IMR-90 (cell line): Measurements from ENCODE around the gene MARF1. TPM values are rescaled to one million over a fixed set of nuclear protein-coding genes. Genes with fewer than 3 reads are reported as not detected.

Experiments used
- ATAC-seq: fragments of 200-7000 bp; cut with Tn5 transposase; 2 replicates; pipeline ENCODE4 v1.9.1; 2020; ENCODE audit warnings: low read depth, mild to moderate bottlenecking, moderate library complexity
- BruUV-seq: library from RNA; stranded (reverse); fragments of 400-500 nt; replicated peaks from 2 replicates; lab custom pipeline; 2021; lab: Mats Ljungman, UMichigan
- CTCF ChIA-PET: fragments of 300-600 bp; formaldehyde crosslinking; extraction: SDS; loops from one replicate; lab custom pipeline; 2021; ENCODE audit warnings: antibody characterized with exemption; lab: Yijun Ruan, JAX
- POLR2A ChIA-PET: fragments of 300-600 bp; sonication (Branson Sonifier 250); formaldehyde crosslinking; loops from one replicate; lab custom pipeline; 2022; ENCODE audit warnings: antibody characterized with exemption; ENCODE audit not compliant: unreplicated experiment; lab: Charles Lee
- DNase-seq: peaks from one replicate; pipeline ENCODE4 v3.0.0; 2013
- H2AFZ ChIP-seq: replicated peaks from 2 replicates; pipeline ENCODE3; 2013; ENCODE audit warnings: low read length, mild to moderate bottlenecking; ENCODE audit not compliant: poor library complexity
- H2AK5ac ChIP-seq: 2 replicates; pipeline ENCODE4 v1.6.1; 2013; ENCODE audit warnings: low read depth, low read length, inconsistent platforms
- H2AK9ac ChIP-seq: replicated peaks from 2 replicates; pipeline ENCODE3; 2013; ENCODE audit warnings: mild to moderate bottlenecking, low read depth, low read length, moderate library complexity; ENCODE audit not compliant: poor library complexity
- H2BK120ac ChIP-seq: 2 replicates; pipeline ENCODE4 v1.6.1; 2013; ENCODE audit warnings: low read depth, low read length, inconsistent platforms
- H2BK15ac ChIP-seq: 3 replicates; pipeline ENCODE4 v1.6.1; 2013; ENCODE audit warnings: low read depth, low read length, inconsistent platforms
- H2BK20ac ChIP-seq: 2 replicates; pipeline ENCODE4 v1.6.1; 2013; ENCODE audit warnings: low read depth, mild to moderate bottlenecking, inconsistent platforms, low read length, moderate library complexity
- H2BK5ac ChIP-seq: 2 replicates; pipeline ENCODE4 v1.6.1; 2013; ENCODE audit warnings: mild to moderate bottlenecking, low read depth, low read length, inconsistent platforms; ENCODE audit not compliant: poor library complexity, severe bottlenecking
- H3K14ac ChIP-seq: replicated peaks from 2 replicates; pipeline ENCODE4 v1.6.1; 2013; ENCODE audit warnings: low read depth, low read length, inconsistent platforms
- H3K18ac ChIP-seq: 2 replicates; pipeline ENCODE4 v1.6.1; 2013; ENCODE audit warnings: low read depth, low read length, control low read depth
- H3K23ac ChIP-seq: 2 replicates; pipeline ENCODE4 v1.6.1; 2013; ENCODE audit warnings: low read depth, low read length, inconsistent platforms
- H3K27ac ChIP-seq: 2 replicates; pipeline ENCODE4 v1.5.1; 2013; ENCODE audit warnings: mild to moderate bottlenecking, control low read depth, low read length; ENCODE audit not compliant: insufficient read depth
- H3K27me3 ChIP-seq: 2 replicates; pipeline ENCODE4 v1.6.1; 2013; ENCODE audit warnings: low read length; ENCODE audit not compliant: control insufficient read depth, insufficient read depth
- H3K36me3 ChIP-seq: 2 replicates; pipeline ENCODE4 v1.6.1; 2013; ENCODE audit warnings: low read length, mixed read lengths; ENCODE audit not compliant: control insufficient read depth, insufficient read depth
- H3K4ac ChIP-seq: 2 replicates; pipeline ENCODE4 v1.6.1; 2013; ENCODE audit warnings: low read depth, low read length, inconsistent platforms
- H3K4me1 ChIP-seq: 2 replicates; pipeline ENCODE4 v1.6.1; 2013; ENCODE audit warnings: low read length, mixed read lengths; ENCODE audit not compliant: control insufficient read depth, insufficient read depth
- H3K4me2 ChIP-seq: 2 replicates; pipeline ENCODE4 v1.6.1; 2013; ENCODE audit warnings: low read depth, mild to moderate bottlenecking, control low read depth, low read length, moderate library complexity
- H3K4me3 ChIP-seq: 2 replicates; pipeline ENCODE4 v1.5.1; 2013; ENCODE audit warnings: low read depth, mild to moderate bottlenecking, control low read depth, low read length, moderate library complexity; ENCODE audit not compliant: insufficient read depth
- H3K56ac ChIP-seq: 2 replicates; pipeline ENCODE4 v1.6.1; 2013; ENCODE audit warnings: low read length, inconsistent platforms; ENCODE audit not compliant: insufficient read depth; ENCODE audit errors: extremely low read depth
- H3K79me1 ChIP-seq, 2 experiments: 2 replicates each; pipeline ENCODE4 v1.6.1; 2013; ENCODE audit warnings: low read length in 2 of 2, inconsistent platforms in 1 of 2, low read depth in 1 of 2
- H3K9ac ChIP-seq: 2 replicates; pipeline ENCODE4 v1.6.1; 2013; ENCODE audit warnings: low read depth, low read length, control low read depth
- H3K9me1 ChIP-seq: 2 replicates; pipeline ENCODE4 v1.6.1; 2013; ENCODE audit warnings: low read length, inconsistent platforms; ENCODE audit not compliant: insufficient read depth
- H3K9me3 ChIP-seq: 2 replicates; pipeline ENCODE4 v1.6.1; 2013; ENCODE audit warnings: low read length; ENCODE audit not compliant: control insufficient read depth, insufficient read depth
- H4K20me1 ChIP-seq: 2 replicates; pipeline ENCODE4 v1.6.1; 2013; ENCODE audit warnings: low read length, inconsistent platforms; ENCODE audit not compliant: insufficient read depth
- H4K5ac ChIP-seq: 2 replicates; pipeline ENCODE4 v1.6.1; 2013; ENCODE audit warnings: mild to moderate bottlenecking, low read depth, low read length, control low read depth
- H4K8ac ChIP-seq, 2 experiments: 2 replicates each; pipeline ENCODE4 v1.6.1; 2013; ENCODE audit warnings: low read depth in 2 of 2, low read length in 2 of 2, control low read depth in 1 of 2, inconsistent platforms in 1 of 2
- H4K91ac ChIP-seq: 2 replicates; pipeline ENCODE4 v1.6.1; 2013; ENCODE audit warnings: low read depth, low read length, inconsistent platforms; ENCODE audit not compliant: insufficient read depth
- BHLHE40 ChIP-seq: fragments of 150-350 bp; IDR thresholded peaks from 2 replicates; pipeline ENCODE4 v1.6.1; 2016; ENCODE audit warnings: mild to moderate bottlenecking, low read depth, low read length
- CEBPB ChIP-seq: IDR thresholded peaks from 2 replicates; pipeline ENCODE4 v1.6.1; 2012; ENCODE audit warnings: low read depth, low read length, improper control_type of control experiment
- ELK1 ChIP-seq: fragments of 150-350 bp; IDR thresholded peaks from 2 replicates; pipeline ENCODE4 v1.6.1; 2016; ENCODE audit warnings: low read depth, mild to moderate bottlenecking, low read length, moderate library complexity, borderline replicate concordance
- FOS ChIP-seq: fragments of 150-350 bp; IDR thresholded peaks from 2 replicates; pipeline ENCODE4 v1.6.1; 2016; ENCODE audit warnings: low read depth, low read length
- MAFK ChIP-seq: IDR thresholded peaks from 2 replicates; pipeline ENCODE4 v1.6.1; 2012; ENCODE audit warnings: low read depth, low read length, improper control_type of control experiment
- MAZ ChIP-seq: IDR thresholded peaks from 2 replicates; pipeline ENCODE4 v1.6.1; 2012; ENCODE audit warnings: low read depth, mild to moderate bottlenecking, low read length, improper control_type of control experiment, moderate library complexity, borderline replicate concordance
- MXI1 ChIP-seq: IDR thresholded peaks from 2 replicates; pipeline ENCODE4 v1.6.1; 2012; ENCODE audit warnings: low read depth, mild to moderate bottlenecking, low read length, moderate library complexity, borderline replicate concordance
- NFE2L2 ChIP-seq: fragments of 150-350 bp; IDR thresholded peaks from 2 replicates; pipeline ENCODE4 v1.6.1; 2016; ENCODE audit warnings: low read depth, mild to moderate bottlenecking, low read length
- RAD21 ChIP-seq: IDR thresholded peaks from 2 replicates; pipeline ENCODE4 v1.6.1; 2012; ENCODE audit warnings: low read length, improper control_type of control experiment
- RCOR1 ChIP-seq: IDR thresholded peaks from 2 replicates; pipeline ENCODE4 v1.6.1; 2012; ENCODE audit warnings: mild to moderate bottlenecking, low read length, improper control_type of control experiment; ENCODE audit not compliant: insufficient replicate concordance
- RFX5 ChIP-seq: IDR thresholded peaks from 2 replicates; pipeline ENCODE4 v1.8.0; 2012; ENCODE audit warnings: low read depth, mild to moderate bottlenecking, low read length, moderate library complexity
- WGBS, 2 experiments: methylation state at CpG; one replicate each; pipeline versions ENCODE4 v1.1.5 to v1.1.7; 2013; ENCODE audit warnings: missing lambda C conversion rate in 2 of 2; ENCODE audit not compliant: insufficient read length in 1 of 2; ENCODE audit errors: extremely low coverage in 2 of 2; 5-methylcytosine and 5-hydroxymethylcytosine counted together
- dilution Hi-C: fragments of 300-500 bp; cut with HindIII; formaldehyde crosslinking; loops from one replicate; pipeline ENCODE4 v1.14.3; 2018; ENCODE audit warnings: low sequenced_read_pairs; ENCODE audit not compliant: unreplicated experiment
- in situ Hi-C: fragments of 300-500 bp; cut with MboI; formaldehyde crosslinking; loops from 3 replicates; pipeline ENCODE4 v1.14.3; 2019; ENCODE audit warnings: low sequenced_read_pairs, inconsistent platforms, mixed read lengths
- intact Hi-C: fragments of 100-400 bp; cut with micrococcal nuclease; formaldehyde crosslinking; loops from 2 replicates; pipeline ENCODE4 v1.10.0; 2022
- polyA plus RNA-seq, 3 experiments: library from polyadenylated mRNA; depleted of rRNA; stranded (reverse); fragments of >200 nt; gene quantifications; 2 replicates each; pipeline ENCODE4 v1.2.3, GENCODE V29; 2012; ENCODE audit warnings: low replicate concordance in 1 of 3
- total RNA-seq: library from RNA; depleted of rRNA; stranded (reverse); fragments of >200 nt; gene quantifications from 2 replicates; pipeline ENCODE4 v1.2.3, GENCODE V29; 2012
- TF ChIP-seq, protein P1 (sequence below): fragments of 150-350 bp; IDR thresholded peaks from 2 replicates; pipeline ENCODE4 v1.6.1; 2017; ENCODE audit warnings: mild to moderate bottlenecking, antibody characterized with exemption, low read length, low read depth

The MARF1 gene
- total and polyA plus RNA-seq, 2 of the 4 experiments (the other 2 are of a cell fraction), result 9.0 to 12.9 TPM

GRCh38 chr16:15552507-15552906 lies 90.4 kb downstream of the MARF1 start:
- Histone ChIP-seq H3K27ac (no peak overlapping the region), H3K9ac (no peak overlapping the region), H4K8ac (no peak overlapping the region), H2BK120ac (no peak overlapping the region), H3K23ac (no peak overlapping the region), H3K4me3 (no peak overlapping the region), H3K27me3 (no peaks in the 10 kb centered on the region), H3K4ac (no peak overlapping the region), H2BK20ac (no peak overlapping the region), H2AK9ac (no peak overlapping the region), H3K18ac (no peak overlapping the region), H4K91ac (no peak overlapping the region), H3K4me1 (no peaks in the 10 kb centered on the region), H2BK15ac (no peak overlapping the region), H3K56ac (no peak overlapping the region; the same call in 1 of the 2 replicates), H3K79me1 (peaks cover 0 to 10% of the 10 kb centered on the region in 2 experiments; a peak in 3 of 4 replicates), H3K36me3 (peaks cover 9% of the 10 kb centered on the region), H4K20me1 (peaks cover 14% of the 10 kb centered on the region), H2BK5ac (no peak overlapping the region), H2AK5ac (no peak overlapping the region), H3K14ac (no peak overlapping the region), H2AFZ (no peak overlapping the region), H3K9me1 (peaks cover 3% of the 10 kb centered on the region; the same call in 1 of the 2 replicates), H3K9me3 (no peaks in the 10 kb centered on the region), H4K5ac (no peak overlapping the region), H3K4me2 (no peak overlapping the region)
- dilution Hi-C loops (no loop called here), in situ Hi-C loops (loop anchor here (10.0 kb wide), 1 partner anchor 128 kb away; no protein-coding TSS in a partner anchor), intact Hi-C loops (loop anchor here (5.0 kb wide), 2 partner anchors 70 to 150 kb away; no protein-coding TSS in a partner anchor)
- no TSS peak for BruUV-seq
- ChIA-PET POLR2A (no interaction called here), CTCF (no interaction called here)
- TF ChIP-seq RCOR1 (no peak), NFE2L2 (no peak), RAD21 (no peak), RFX5 (no peak), MAFK (no peak), MXI1 (no peak), ELK1 (no peak), FOS (no peak), MAZ (no peak), BHLHE40 (no peak), CEBPB (no peak)
- TF ChIP-seq, protein P1, sequence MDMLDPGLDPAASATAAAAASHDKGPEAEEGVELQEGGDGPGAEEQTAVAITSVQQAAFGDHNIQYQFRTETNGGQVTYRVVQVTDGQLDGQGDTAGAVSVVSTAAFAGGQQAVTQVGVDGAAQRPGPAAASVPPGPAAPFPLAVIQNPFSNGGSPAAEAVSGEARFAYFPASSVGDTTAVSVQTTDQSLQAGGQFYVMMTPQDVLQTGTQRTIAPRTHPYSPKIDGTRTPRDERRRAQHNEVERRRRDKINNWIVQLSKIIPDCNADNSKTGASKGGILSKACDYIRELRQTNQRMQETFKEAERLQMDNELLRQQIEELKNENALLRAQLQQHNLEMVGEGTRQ, result no peak
- ATAC-seq (no peak), DNase-seq (no peak)
- WGBS, 2 experiments, result 91% methylated on average over 4 of the region's 6 CpGs; no CpG with 5 or more reads in 1 of the 2 experiments
